Measurements from ENCODE around the gene YBX1.

YBX1 gene

DNA sequence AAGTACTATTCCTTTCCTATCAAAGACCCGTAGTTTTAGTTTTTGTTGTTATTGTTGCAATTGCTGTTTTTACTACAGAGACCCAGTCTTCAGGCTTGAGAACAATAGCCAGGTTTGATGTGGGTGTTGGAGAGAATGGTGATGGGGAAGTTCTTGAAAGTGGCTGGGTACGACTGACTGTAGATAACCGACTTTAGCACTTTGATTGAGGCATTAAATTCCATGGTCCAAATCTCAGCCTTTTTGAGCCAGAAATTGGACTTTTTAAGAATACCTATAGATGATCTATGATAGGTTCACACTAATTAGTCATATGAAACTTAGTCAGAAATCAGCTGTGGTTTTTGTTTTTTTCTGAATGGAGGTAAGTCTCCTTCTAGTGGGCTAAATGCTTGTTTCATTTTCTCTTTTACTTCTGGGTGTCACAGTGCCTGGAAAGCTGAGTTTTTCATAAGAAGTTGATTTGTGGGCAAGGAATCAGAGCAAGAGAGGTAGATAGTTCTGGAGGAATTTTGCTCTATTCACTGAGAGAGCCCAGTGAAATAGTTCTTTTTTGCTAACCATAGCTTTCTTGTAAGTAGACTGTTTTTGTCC, 21.2 kb upstream of the YBX1 start:
- DNase-seq (ENCODE audit: low read depth) = no peak
- no peak overlapping the region for H3K4me3 ChIP-seq (ENCODE audit: low read depth, low read length)
- TF ChIP-seq, protein P1, sequence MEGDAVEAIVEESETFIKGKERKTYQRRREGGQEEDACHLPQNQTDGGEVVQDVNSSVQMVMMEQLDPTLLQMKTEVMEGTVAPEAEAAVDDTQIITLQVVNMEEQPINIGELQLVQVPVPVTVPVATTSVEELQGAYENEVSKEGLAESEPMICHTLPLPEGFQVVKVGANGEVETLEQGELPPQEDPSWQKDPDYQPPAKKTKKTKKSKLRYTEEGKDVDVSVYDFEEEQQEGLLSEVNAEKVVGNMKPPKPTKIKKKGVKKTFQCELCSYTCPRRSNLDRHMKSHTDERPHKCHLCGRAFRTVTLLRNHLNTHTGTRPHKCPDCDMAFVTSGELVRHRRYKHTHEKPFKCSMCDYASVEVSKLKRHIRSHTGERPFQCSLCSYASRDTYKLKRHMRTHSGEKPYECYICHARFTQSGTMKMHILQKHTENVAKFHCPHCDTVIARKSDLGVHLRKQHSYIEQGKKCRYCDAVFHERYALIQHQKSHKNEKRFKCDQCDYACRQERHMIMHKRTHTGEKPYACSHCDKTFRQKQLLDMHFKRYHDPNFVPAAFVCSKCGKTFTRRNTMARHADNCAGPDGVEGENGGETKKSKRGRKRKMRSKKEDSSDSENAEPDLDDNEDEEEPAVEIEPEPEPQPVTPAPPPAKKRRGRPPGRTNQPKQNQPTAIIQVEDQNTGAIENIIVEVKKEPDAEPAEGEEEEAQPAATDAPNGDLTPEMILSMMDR (conservative IDR thresholded peaks at IDR 0.05; ENCODE audit: low read depth, low read length) = no peak

DNA sequence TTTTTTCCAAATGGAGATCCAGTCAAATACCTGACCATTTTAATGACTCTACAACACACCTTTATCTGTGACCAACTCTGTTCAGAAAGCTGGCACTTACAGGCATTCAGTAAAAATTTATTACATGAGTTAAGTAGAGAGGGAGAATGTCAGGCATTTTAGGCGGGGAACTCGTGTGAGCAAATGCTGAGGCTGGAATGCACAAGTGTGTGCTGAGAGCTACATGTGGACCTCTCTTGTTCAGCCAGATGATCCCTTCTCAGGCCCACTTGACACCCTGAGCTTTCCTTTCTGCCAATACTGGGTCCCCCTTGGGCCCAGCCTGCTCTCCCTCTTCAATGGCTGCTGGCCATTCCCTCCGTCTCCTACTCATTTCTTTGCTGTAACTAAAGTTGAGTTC, 12.3 kb upstream of the YBX1 start:
- H3K4me3 ChIP-seq (ENCODE audit: low read depth, low read length) = no peak overlapping the region
- TF ChIP-seq, protein P1 (conservative IDR thresholded peaks at IDR 0.05; ENCODE audit: low read depth, low read length) = no peak
- no peak for DNase-seq (ENCODE audit: low read depth)

DNA sequence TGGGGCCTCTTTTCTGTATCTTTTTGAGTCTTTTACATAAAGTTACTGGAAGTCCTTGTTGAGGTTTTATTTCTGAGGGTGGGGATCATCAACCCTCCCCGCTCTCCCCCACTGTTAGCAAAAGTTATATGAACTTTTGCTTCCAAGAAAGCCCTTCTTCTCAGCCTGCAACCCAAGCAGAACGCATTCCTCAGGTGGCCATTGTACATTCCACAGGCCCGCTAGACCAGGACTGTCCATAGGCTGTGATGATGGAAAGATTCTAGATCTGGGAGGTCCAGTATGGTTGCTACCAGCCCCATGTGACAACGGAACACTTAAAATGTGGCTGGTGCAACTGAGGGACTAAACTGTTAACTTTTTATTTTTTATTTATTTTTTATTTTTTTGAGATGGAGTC, 11.8 kb upstream of the YBX1 start:
- H3K4me3 ChIP-seq (ENCODE audit: low read depth, low read length) = no peak overlapping the region
- no peak for DNase-seq (ENCODE audit: low read depth)
- TF ChIP-seq, protein P1 (conservative IDR thresholded peaks at IDR 0.05; ENCODE audit: low read depth, low read length) = no peak

DNA sequence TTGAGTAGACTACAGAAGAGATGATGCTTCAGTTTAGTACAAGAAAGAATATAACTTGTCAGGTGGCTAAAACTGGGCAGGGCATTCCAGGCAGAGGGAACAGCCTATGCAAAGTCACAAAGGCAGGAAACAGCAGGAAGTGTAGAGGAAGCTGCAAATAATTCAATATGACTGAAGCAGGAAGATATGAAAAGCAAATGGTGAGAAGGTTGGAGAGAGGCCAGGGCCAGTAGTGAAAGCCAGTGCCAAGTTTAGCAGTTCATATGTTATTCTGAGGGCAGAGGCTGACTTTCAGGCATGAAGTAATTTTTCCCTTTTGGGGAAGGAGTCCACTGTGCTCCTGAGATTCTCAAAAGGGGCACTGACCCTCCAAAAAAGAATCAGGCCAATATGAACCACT, 8.0 kb upstream of the YBX1 start:
- H3K4me3 ChIP-seq (ENCODE audit: low read depth, low read length) = no peak overlapping the region
- TF ChIP-seq, protein P1 (conservative IDR thresholded peaks at IDR 0.05; ENCODE audit: low read depth, low read length) = no peak

DNA sequence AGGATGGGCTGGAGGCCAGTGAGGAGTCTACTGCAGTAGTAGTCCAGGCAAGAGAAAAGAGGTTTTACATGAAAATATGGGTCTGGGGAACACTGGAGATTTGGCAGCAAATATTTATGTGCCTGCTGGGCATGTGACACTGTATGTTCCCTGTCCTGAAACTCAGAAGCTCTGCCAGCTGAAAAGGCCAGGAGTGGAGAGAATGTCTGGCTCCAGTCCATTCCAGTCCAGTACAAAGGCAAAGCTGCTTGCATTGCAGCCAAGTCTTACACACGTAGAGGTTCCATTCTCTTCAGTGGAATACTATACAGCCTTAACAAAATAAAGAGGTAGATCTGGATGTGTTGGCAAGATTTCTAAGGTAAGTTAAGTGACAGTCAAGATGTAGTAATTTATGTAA, 7.5 kb upstream of the YBX1 start:
- no peak overlapping the region for H3K4me3 ChIP-seq (ENCODE audit: low read depth, low read length)
- DNase-seq (ENCODE audit: low read depth) = no peak
- TF ChIP-seq, protein P1 (conservative IDR thresholded peaks at IDR 0.05; ENCODE audit: low read depth, low read length) = no peak

More for the DNA sequence above, 8.0 kb upstream of the YBX1 start:
- peak; percentile 34 for DNase-seq (ENCODE audit: low read depth)

DNA sequence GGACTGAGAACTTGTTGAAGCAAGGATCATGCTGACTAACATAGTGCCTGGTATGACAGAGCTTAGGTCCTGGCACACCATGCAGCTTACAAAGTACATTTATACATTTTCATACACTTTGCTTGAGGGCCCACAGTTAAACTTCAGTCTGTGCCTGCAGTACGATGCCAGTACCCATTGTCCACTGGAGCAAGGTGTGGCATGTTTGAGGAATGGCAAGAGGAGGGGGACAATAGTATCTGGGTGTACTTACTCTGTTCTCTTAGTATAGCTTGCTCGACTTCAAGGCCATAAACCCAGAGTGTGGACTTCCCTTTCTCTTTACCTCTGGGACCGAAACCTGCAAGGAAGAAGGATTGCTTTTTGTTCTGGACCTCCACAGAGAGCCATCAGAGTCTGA, 6.8 kb upstream of the YBX1 start:
- TF ChIP-seq, protein P1 (conservative IDR thresholded peaks at IDR 0.05; ENCODE audit: low read depth, low read length) = no peak
- no peak overlapping the region for H3K4me3 ChIP-seq (ENCODE audit: low read depth, low read length)
- DNase-seq (ENCODE audit: low read depth) = no peak

DNA sequence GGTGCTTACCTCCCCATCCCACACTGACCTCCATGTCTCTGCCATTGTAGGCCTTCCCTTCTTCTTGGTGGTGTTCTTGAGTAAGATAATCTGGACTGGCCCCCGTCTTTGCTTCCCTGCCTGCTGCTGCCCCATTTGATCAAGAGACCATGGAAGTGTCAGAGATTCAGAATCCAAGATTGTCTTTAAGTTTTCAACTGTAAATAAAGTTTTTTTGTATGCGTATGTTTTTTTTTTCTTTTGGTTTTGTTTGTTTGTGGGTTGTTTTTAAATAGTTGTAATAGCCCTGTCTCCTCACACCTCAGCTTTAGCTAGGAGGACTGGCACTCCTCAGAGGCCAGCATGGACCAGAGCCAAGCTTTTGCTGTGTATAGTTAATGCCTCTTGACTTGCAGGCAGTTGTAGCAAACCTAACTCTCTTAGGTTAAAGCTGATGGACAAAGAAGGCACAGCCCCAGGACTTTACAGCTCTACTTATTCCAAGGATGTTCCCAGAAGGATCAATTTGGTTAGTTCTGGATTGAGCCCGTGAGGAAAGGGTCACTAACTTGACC, 5.6 kb upstream of the YBX1 start:
- TF ChIP-seq, protein P1 (conservative IDR thresholded peaks at IDR 0.05; ENCODE audit: low read depth, low read length) = no peak
- no peak overlapping the region for H3K4me3 ChIP-seq (ENCODE audit: low read depth, low read length)
- no peak for DNase-seq (ENCODE audit: low read depth)

Measured in choroid plexus epithelial cell (primary cell).